Right cardiac atrium (tissue), 5 donors: Measurements from ENCODE around the gene INTS11. TPM values are rescaled to one million over a fixed set of nuclear protein-coding genes. Genes with fewer than 3 reads are reported as not detected.

Experiments used
- ATAC-seq, 2 donors: fragments of 200-7000 bp; cut with Tn5 transposase; one replicate each; pipeline versions ENCODE4 v1.8.0 to v1.9.1; 2020; ENCODE audit warnings: moderate library complexity in 2 of 2, mild to moderate bottlenecking in 1 of 2
- DNase-seq, 3 donors: peaks; one replicate each; pipeline ENCODE4 v3.0.0-alpha.2; 2020
- H3K27ac ChIP-seq: one replicate; pipeline ENCODE4 v1.5.1; 2013; ENCODE audit warnings: mild to moderate bottlenecking, low read length, control low read depth, moderate library complexity
- H3K27me3 ChIP-seq: one replicate; pipeline ENCODE4 v1.6.1; 2013; ENCODE audit not compliant: control insufficient read depth, insufficient read depth
- H3K4me1 ChIP-seq: one replicate; pipeline ENCODE4 v1.6.1; 2013; ENCODE audit warnings: low read length; ENCODE audit not compliant: control insufficient read depth, insufficient read depth
- H3K4me3 ChIP-seq: one replicate; pipeline ENCODE4 v1.5.1; 2013; ENCODE audit warnings: low read length, control low read depth
- H3K9me3 ChIP-seq: one replicate; pipeline ENCODE4 v1.6.1; 2013; ENCODE audit warnings: low read length; ENCODE audit not compliant: control insufficient read depth
- WGBS: extraction: QIAGEN DNeasy Blood & Tissue Kit; methylation state at CpG from one replicate; pipeline ENCODE4 v1.1.7; 2013; 5-methylcytosine and 5-hydroxymethylcytosine counted together
- intact Hi-C, 4 donors: fragments of 100-400 bp; cut with DNase I; formaldehyde crosslinking; loops; one replicate each; pipeline versions ENCODE4 v1.11.0 to v1.14.0; 2022 to 2023
- polyA plus RNA-seq: library from polyadenylated mRNA; stranded (reverse); fragments of 200-250 nt; gene quantifications from one replicate; pipeline ENCODE4 v1.2.3, GENCODE V29; 2013
- total RNA-seq, 4 donors: library from RNA; stranded (reverse); fragmentation: NEBNext Ultra II Directional; extraction: Animal tissue kit (Norgen Biotek cat#: 25700); gene quantifications; one replicate each; pipeline ENCODE4 v1.2.1, GENCODE V29; 2021
- donor health status: healthy with polysubstance abuse.
- donor health status: DM: no; HTN: yes; CAD: no.
- donor health status: DM: no; HTN: no; CAD: no.
- donor health status: DM: no; HTN: yes; CAD: no; lungs with severe emphysema.
- donor health status: DM: yes; HTN: yes; CAD: no.

INTS11 gene
- total and polyA plus RNA-seq, 5 donors = 53.1 to 70.3 (median 58.8) TPM

- Histone ChIP-seq H3K4me3 (no peak overlapping the region), H3K27ac (no peak overlapping the region), H3K27me3 (no peaks in the 10 kb centered on the region), H3K9me3 (no peaks in the 10 kb centered on the region), H3K4me1 (no peaks in the 10 kb centered on the region)
- 88% methylated on average over 23 of the region's 23 CpGs for WGBS
- no peak for DNase-seq
- ATAC-seq = no peak
- intact Hi-C loops = no loop called here
These were observed 9.7 kb downstream of the INTS11 start for GRCh38 chr1:1314678-1315335.

GRCh38 chr1:1314237-1314586, 10.2 kb downstream of the INTS11 start:
- Histone ChIP-seq H3K4me1 (no peaks in the 10 kb centered on the region), H3K27ac (no peak overlapping the region), H3K9me3 (no peaks in the 10 kb centered on the region), H3K27me3 (no peaks in the 10 kb centered on the region), H3K4me3 (no peak overlapping the region)
- no peak for ATAC-seq
- intact Hi-C loops = no loop called here
- 92% methylated on average over 15 of the region's 15 CpGs for WGBS
- DNase-seq = no peak

- Histone ChIP-seq H3K9me3 (no peaks in the 10 kb centered on the region), H3K4me1 (no peaks in the 10 kb centered on the region), H3K4me3 (no peak overlapping the region), H3K27ac (no peak overlapping the region), H3K27me3 (no peaks in the 10 kb centered on the region)
- intact Hi-C loops = no loop called here
- ATAC-seq (no peak), DNase-seq (no peak)
- 85% methylated on average over 37 of the region's 37 CpGs for WGBS
These were observed 10.8 kb downstream of the INTS11 start for GRCh38 chr1:1313500-1314236.

- Histone ChIP-seq H3K27ac (no peak overlapping the region), H3K9me3 (no peaks in the 10 kb centered on the region), H3K4me1 (no peaks in the 10 kb centered on the region), H3K4me3 (no peak overlapping the region), H3K27me3 (no peaks in the 10 kb centered on the region)
- DNase-seq (no peak), ATAC-seq (no peak)
- intact Hi-C loops = no loop called here
- whole genome bisulfite sequencing = 90% methylated on average over 49 of the region's 49 CpGs
These were observed 11.8 kb downstream of the INTS11 start for GRCh38 chr1:1312450-1313314.

GRCh38 chr1:1311107-1312104, 13.1 kb downstream of the INTS11 start:
- no peak overlapping the region for H3K27ac ChIP-seq
- peaks cover 5% of the 10 kb centered on the region for H3K4me1 ChIP-seq
- H3K4me3 ChIP-seq = no peak overlapping the region
- WGBS = 88% methylated on average over 22 of the region's 22 CpGs
- no peaks in the 10 kb centered on the region for H3K27me3 ChIP-seq
- DNase-seq = no peak
- intact Hi-C loops = no loop called here
- ATAC-seq = no peak
- H3K9me3 ChIP-seq = no peaks in the 10 kb centered on the region

- H3K4me1 ChIP-seq = peaks cover 5% of the 10 kb centered on the region
- no peak overlapping the region for H3K27ac ChIP-seq
- H3K27me3 ChIP-seq = no peaks in the 10 kb centered on the region
- no peaks in the 10 kb centered on the region for H3K9me3 ChIP-seq
- intact Hi-C loops = no loop called here
- 87% methylated on average over 21 of the region's 21 CpGs for WGBS
- DNase-seq = no peak
- H3K4me3 ChIP-seq = no peak overlapping the region
- no peak for ATAC-seq
These were observed 13.9 kb downstream of the INTS11 start for GRCh38 chr1:1310476-1311053.

DNA sequence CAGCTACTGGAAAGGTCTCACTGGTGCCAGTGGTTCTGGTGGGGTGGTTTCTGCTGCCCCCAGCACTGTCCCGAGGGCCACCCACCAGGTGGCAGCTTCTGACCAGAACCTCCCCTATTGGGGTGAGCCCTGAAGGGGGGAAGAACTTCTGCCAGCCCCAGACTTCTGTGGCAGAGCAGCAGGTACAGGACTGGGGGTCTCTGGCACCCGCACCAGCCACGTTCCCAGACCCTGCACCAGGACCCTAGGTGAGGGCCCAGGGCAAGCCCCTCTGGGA, 14.4 kb downstream of the INTS11 start:
- Histone ChIP-seq H3K27ac (no peak overlapping the region), H3K27me3 (no peaks in the 10 kb centered on the region), H3K4me1 (peaks cover 5% of the 10 kb centered on the region), H3K4me3 (no peak overlapping the region), H3K9me3 (no peaks in the 10 kb centered on the region)
- no peak for ATAC-seq
- no peak for DNase-seq
- 81% methylated on average over 3 of the region's 3 CpGs for WGBS
- intact Hi-C loops = no loop called here

DNA sequence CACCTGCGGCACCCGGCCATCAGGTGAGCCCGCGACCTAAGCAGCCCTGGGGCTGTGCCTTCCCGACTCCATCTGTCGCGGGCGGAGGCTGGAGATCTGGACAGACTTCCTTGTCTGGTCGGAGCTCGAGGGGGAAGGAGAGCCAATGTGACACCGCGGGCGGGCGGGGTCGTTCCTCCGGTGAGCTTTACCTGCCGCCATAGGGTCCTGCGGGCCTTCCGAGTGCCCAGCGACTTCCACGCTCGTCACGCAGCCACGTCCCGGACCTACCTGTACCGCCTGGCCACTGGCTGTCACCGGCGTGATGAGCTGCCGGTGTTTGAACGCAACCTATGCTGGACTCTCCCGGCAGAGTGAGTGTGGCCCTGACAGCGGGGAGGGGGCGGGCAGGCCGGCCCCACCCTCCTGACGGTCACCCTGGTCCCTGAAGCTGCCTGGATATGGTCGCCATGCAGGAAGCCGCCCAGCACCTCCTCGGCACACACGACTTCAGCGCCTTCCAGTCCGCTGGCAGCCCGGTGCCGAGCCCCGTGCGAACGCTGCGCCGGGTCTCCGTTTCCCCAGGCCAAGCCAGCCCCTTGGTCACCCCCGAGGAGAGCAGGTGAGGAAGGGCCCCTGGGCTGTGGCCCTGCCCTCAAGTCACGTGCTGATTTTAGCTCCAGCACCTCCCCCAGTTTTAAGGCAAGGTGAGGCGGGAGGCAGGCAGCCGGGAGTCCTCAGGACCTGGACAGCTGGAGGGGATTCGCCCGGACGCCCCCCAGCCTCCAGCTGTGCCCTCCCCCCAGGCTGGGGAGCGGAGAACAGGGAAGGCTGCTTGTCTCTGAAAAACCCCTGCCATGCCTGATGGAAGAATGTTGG, 15.0 kb downstream of the INTS11 start:
- ATAC-seq = no peak
- no peaks in the 10 kb centered on the region for H3K27me3 ChIP-seq
- DNase-seq = peak in 1 of 3 donors; percentile 58
- H3K4me3 ChIP-seq = peak overlapping the region; percentile 72
- H3K9me3 ChIP-seq = no peaks in the 10 kb centered on the region
- intact Hi-C loops = no loop called here
- WGBS = 34% methylated on average over 57 of the region's 57 CpGs
- peaks cover 5% of the 10 kb centered on the region for H3K4me1 ChIP-seq
- no peak overlapping the region for H3K27ac ChIP-seq

- Histone ChIP-seq H3K4me3 (peak overlapping the region; percentile 72), H3K4me1 (peaks cover 5% of the 10 kb centered on the region), H3K9me3 (no peaks in the 10 kb centered on the region), H3K27ac (peak overlapping the region; percentile 80), H3K27me3 (no peaks in the 10 kb centered on the region)
- under 1% methylated on average over 66 of the region's 66 CpGs for WGBS
- no peak for DNase-seq
- ATAC-seq = peak in 1 of 2 donors; percentile 0
- intact Hi-C loops = no loop called here
These were observed 15.7 kb downstream of the INTS11 start for GRCh38 chr1:1308756-1309250.
